ENCODE results near the gene PPIH. TPM values are rescaled to one million over a fixed set of nuclear protein-coding genes. Genes with fewer than 3 reads are reported as not detected.

Gene PPIH
- total and polyA plus RNA-seq, 11 donors = 16.9 to 30.9 (median 19.4) TPM

GRCh38 chr1:42676534-42677087, 18.4 kb downstream of the PPIH start:
- Histone ChIP-seq H3K36me3 (peaks cover 0 to 31% (median 6%) of the 10 kb centered on the region in 9 donors), H3K27ac (peak overlapping the region in 1 of 12 donors; percentile 8), H3K27me3 (no peaks in the 10 kb centered on the region), H3K4me1 (peaks cover 2 to 39% (median 14%) of the 10 kb centered on the region in 12 donors), H3K4me3 (no peak overlapping the region), H3K9me3 (no peaks in the 10 kb centered on the region)
- no peak for TF ChIP-seq CTCF (IDR thresholded peaks at IDR 0.05)
- no peak for TF ChIP-seq POLR2A (IDR thresholded peaks at IDR 0.05)
- WGBS, 4 donors = 72 to 77% (median 75%) methylated on average over 3 of the region's 3 CpGs
- intact Hi-C loops (cut with DNase I) = loop anchor here in 1 of 10 donors (10.0 kb wide), 1 partner anchor 88 kb away; the partner anchor contains the start of genes C1orf50 and P3H1
- peak in 3 of 5 donors; percentile 22 to 76 (median 59) for DNase-seq
- ATAC-seq = no peak

- WGBS, 4 donors = 76 to 83% (median 83%) methylated on average over 10 of the region's 10 CpGs
- ATAC-seq (no peak), DNase-seq (no peak)
- no peak overlapping the region for H3K27ac ChIP-seq
- no peaks in the 10 kb centered on the region for H3K27me3 ChIP-seq
- H3K4me1 ChIP-seq = peaks cover 8 to 44% (median 25%) of the 10 kb centered on the region in 12 donors
- H3K36me3 ChIP-seq = peaks cover 0 to 24% (median 9%) of the 10 kb centered on the region in 9 donors
- no peaks in the 10 kb centered on the region for H3K9me3 ChIP-seq
- no peak overlapping the region for H3K4me3 ChIP-seq
- TF ChIP-seq CTCF (IDR thresholded peaks at IDR 0.05) = no peak
- TF ChIP-seq POLR2A (IDR thresholded peaks at IDR 0.05) = no peak
- intact Hi-C loops (cut with DNase I) = loop anchor here in 1 of 10 donors (10.0 kb wide), 1 partner anchor 85 kb away; the partner anchor contains the start of genes C1orf50 and P3H1
Measured at GRCh38 chr1:42679364-42679983, 21.3 kb downstream of the PPIH start.

- WGBS, 4 donors = 67 to 79% (median 75%) methylated on average over 2 of the region's 2 CpGs
- no peak for DNase-seq
Measured at GRCh38 chr1:42680055-42680454, 21.8 kb downstream of the PPIH start.

More at GRCh38 chr1:42680055-42680454, 21.8 kb downstream of the PPIH start:
- peaks cover 10 to 48% (median 28%) of the 10 kb centered on the region in 12 donors for H3K4me1 ChIP-seq
- no peak overlapping the region for H3K27ac ChIP-seq
- H3K9me3 ChIP-seq = no peaks in the 10 kb centered on the region
- no peak for ATAC-seq
- no peaks in the 10 kb centered on the region for H3K27me3 ChIP-seq
- TF ChIP-seq CTCF (IDR thresholded peaks at IDR 0.05) (no peak), POLR2A (IDR thresholded peaks at IDR 0.05) (no peak)
- H3K36me3 ChIP-seq = peaks cover 0 to 25% (median 9%) of the 10 kb centered on the region in 9 donors
- intact Hi-C loops (cut with DNase I) = loop anchor here in 8 of 10 donors (2.0 to 10.0 kb wide), 8 partner anchors 21 to 505 kb away; partner anchors contain the start of genes C1orf50 (in 6 of the 8), P3H1 (in 6 of the 8), FOXJ3 (in 3 of the 8) and PPIH (in 1 of the 8)
- H3K4me3 ChIP-seq = no peak overlapping the region
